ENCODE results near the gene CAMTA1. TPM values are rescaled to one million over a fixed set of nuclear protein-coding genes. Genes with fewer than 3 reads are reported as not detected.

Gene CAMTA1
- total and polyA plus RNA-seq, 2 experiments from 2014 or later, result 89.0 to 145 TPM

GRCh38 chr1:7209336-7209735 lies 424.1 kb downstream of the CAMTA1 start:
- no peaks in the 10 kb centered on the region for H4K20me1 ChIP-seq (ENCODE audit: insufficient read depth, poor library complexity, severe bottlenecking)
- H3K4me1 ChIP-seq (ENCODE audit: insufficient read depth), result no peaks in the 10 kb centered on the region
- H3K27me3 ChIP-seq, result peaks cover 18% of the 10 kb centered on the region
- H3K79me2 ChIP-seq, result no peaks in the 10 kb centered on the region
- no peaks in the 10 kb centered on the region for H3K9me3 ChIP-seq (ENCODE audit: low read depth)
- H3K9me2 ChIP-seq (replicated peaks; ENCODE audit: insufficient read depth), result no peaks in the 10 kb centered on the region
- TF ChIP-seq CTCF (IDR thresholded peaks at IDR 0.05; ENCODE audit: poor library complexity) (no peak), EZH2 (IDR thresholded peaks at IDR 0.05; ENCODE audit: borderline replicate concordance) (no peak), EZH2phosphoT487 (IDR thresholded peaks at IDR 0.05; ENCODE audit: low read depth, severe bottlenecking, unreplicated experiment) (no peak)
- no peak overlapping the region for H3K4me3 ChIP-seq
- 51% methylated on average over 3 of the region's 3 CpGs for WGBS (ENCODE audit: low lambda C conversion rate, missing lambda C conversion rate)
- DNase-seq (ENCODE audit: low spot score), result no peak
- H3K36me3 ChIP-seq (replicated peaks; ENCODE audit: insufficient read depth, low read depth), result no peaks in the 10 kb centered on the region
- no peak overlapping the region for H2AFZ ChIP-seq
- no peak overlapping the region for H3K27ac ChIP-seq
- H3K4me2 ChIP-seq, result no peak overlapping the region

- Histone ChIP-seq H2AFZ (no peak overlapping the region), H3K4me1 (ENCODE audit: insufficient read depth) (no peaks in the 10 kb centered on the region), H3K36me3 (replicated peaks; ENCODE audit: insufficient read depth, low read depth) (no peaks in the 10 kb centered on the region), H3K4me3 (no peak overlapping the region), H4K20me1 (ENCODE audit: insufficient read depth, poor library complexity, severe bottlenecking) (no peaks in the 10 kb centered on the region), H3K27me3 (no peaks in the 10 kb centered on the region), H3K9me3 (ENCODE audit: low read depth) (no peaks in the 10 kb centered on the region), H3K79me2 (no peaks in the 10 kb centered on the region), H3K9me2 (replicated peaks; ENCODE audit: insufficient read depth) (no peaks in the 10 kb centered on the region), H3K27ac (no peak overlapping the region), H3K4me2 (no peak overlapping the region)
- TF ChIP-seq EZH2phosphoT487 (IDR thresholded peaks at IDR 0.05; ENCODE audit: low read depth, severe bottlenecking, unreplicated experiment), result no peak
- no peak for TF ChIP-seq EZH2 (IDR thresholded peaks at IDR 0.05; ENCODE audit: borderline replicate concordance)
- TF ChIP-seq CTCF (IDR thresholded peaks at IDR 0.05; ENCODE audit: poor library complexity), result peak; percentile 70
- 38% methylated on average over 9 of the region's 9 CpGs for WGBS (ENCODE audit: low lambda C conversion rate, missing lambda C conversion rate)
- peak; percentile 47 for DNase-seq (ENCODE audit: low spot score)
Observed at GRCh38 chr1:7218210-7218832, 433.1 kb downstream of the CAMTA1 start.

- Histone ChIP-seq H4K20me1 (ENCODE audit: insufficient read depth, poor library complexity, severe bottlenecking) (no peaks in the 10 kb centered on the region), H3K9me3 (ENCODE audit: low read depth) (no peaks in the 10 kb centered on the region), H3K27me3 (no peaks in the 10 kb centered on the region), H3K4me3 (no peak overlapping the region), H3K4me2 (no peak overlapping the region), H3K79me2 (no peaks in the 10 kb centered on the region), H3K27ac (no peak overlapping the region), H3K4me1 (ENCODE audit: insufficient read depth) (no peaks in the 10 kb centered on the region), H3K36me3 (replicated peaks; ENCODE audit: insufficient read depth, low read depth) (no peaks in the 10 kb centered on the region), H2AFZ (no peak overlapping the region), H3K9me2 (replicated peaks; ENCODE audit: insufficient read depth) (no peaks in the 10 kb centered on the region)
- no peak for DNase-seq (ENCODE audit: low spot score)
- 86% methylated on average over 10 of the region's 10 CpGs for WGBS (ENCODE audit: low lambda C conversion rate, missing lambda C conversion rate)
- TF ChIP-seq CTCF (IDR thresholded peaks at IDR 0.05; ENCODE audit: poor library complexity) (no peak), EZH2 (IDR thresholded peaks at IDR 0.05; ENCODE audit: borderline replicate concordance) (no peak), EZH2phosphoT487 (IDR thresholded peaks at IDR 0.05; ENCODE audit: low read depth, severe bottlenecking, unreplicated experiment) (no peak)
Observed at GRCh38 chr1:7219031-7219430, 433.8 kb downstream of the CAMTA1 start.

All from hepatocyte (in vitro differentiated cells).